ENCODE data around the gene BST1.

The BST1 gene

DNA sequence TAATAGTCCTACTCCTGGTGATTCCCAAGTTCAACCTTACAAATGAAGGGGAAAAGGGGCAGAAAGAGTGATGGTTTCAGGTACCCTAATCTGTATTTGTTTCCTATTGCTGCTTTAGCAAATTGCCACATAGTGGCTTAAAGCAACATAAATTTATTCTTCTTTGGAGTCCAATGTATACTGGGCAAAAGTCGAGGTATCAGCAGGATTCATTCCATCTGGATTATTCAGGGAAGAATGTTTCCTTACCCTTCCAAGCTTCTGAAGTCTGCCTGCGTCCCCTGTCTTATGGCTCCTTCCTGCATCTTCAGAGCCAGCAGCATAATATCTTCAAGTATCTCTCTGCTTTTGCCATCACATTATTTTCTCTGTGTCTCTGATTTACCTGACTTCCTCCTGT, 10.3 kb upstream of the BST1 start:
- Histone ChIP-seq H3K27me3 (ENCODE audit: insufficient read depth, low read depth, severe bottlenecking) (no peaks in the 10 kb centered on the region), H3K9me3 (ENCODE audit: severe bottlenecking) (peaks cover 6% of the 10 kb centered on the region), H3K36me3 (peaks cover 12% of the 10 kb centered on the region), H3K4me3 (ENCODE audit: low read depth, low read length) (no peak overlapping the region), H3K27ac (no peak overlapping the region)
- TF ChIP-seq, protein P1, sequence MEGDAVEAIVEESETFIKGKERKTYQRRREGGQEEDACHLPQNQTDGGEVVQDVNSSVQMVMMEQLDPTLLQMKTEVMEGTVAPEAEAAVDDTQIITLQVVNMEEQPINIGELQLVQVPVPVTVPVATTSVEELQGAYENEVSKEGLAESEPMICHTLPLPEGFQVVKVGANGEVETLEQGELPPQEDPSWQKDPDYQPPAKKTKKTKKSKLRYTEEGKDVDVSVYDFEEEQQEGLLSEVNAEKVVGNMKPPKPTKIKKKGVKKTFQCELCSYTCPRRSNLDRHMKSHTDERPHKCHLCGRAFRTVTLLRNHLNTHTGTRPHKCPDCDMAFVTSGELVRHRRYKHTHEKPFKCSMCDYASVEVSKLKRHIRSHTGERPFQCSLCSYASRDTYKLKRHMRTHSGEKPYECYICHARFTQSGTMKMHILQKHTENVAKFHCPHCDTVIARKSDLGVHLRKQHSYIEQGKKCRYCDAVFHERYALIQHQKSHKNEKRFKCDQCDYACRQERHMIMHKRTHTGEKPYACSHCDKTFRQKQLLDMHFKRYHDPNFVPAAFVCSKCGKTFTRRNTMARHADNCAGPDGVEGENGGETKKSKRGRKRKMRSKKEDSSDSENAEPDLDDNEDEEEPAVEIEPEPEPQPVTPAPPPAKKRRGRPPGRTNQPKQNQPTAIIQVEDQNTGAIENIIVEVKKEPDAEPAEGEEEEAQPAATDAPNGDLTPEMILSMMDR (IDR thresholded peaks at IDR 0.05; ENCODE audit: low read depth, low read length) = no peak
- DNase-seq = no peak

DNA sequence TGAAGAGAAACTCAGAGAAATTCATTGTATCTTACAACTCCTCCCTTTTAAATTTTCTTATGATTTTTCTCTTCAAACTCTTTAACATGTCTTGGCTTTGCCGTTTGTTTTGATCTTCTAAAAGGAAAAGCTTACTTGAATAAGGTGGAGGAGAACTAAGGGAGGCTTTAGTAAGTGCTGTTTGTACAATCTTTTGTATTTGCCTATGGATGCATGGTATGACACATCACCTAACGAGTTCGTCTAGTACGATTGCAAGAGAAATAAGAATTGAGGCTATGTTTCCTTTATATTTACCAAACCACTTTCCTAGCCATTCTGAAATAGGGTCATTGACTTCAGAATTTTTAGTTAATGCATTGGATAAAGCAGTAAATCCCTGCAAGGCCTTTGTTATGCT, 8.4 kb upstream of the BST1 start:
- Histone ChIP-seq H3K27me3 (ENCODE audit: insufficient read depth, low read depth, severe bottlenecking) (no peaks in the 10 kb centered on the region), H3K36me3 (no peaks in the 10 kb centered on the region), H3K9me3 (ENCODE audit: severe bottlenecking) (peaks cover 6% of the 10 kb centered on the region), H3K4me3 (ENCODE audit: low read depth, low read length) (no peak overlapping the region), H3K27ac (no peak overlapping the region)
- TF ChIP-seq, protein P1 (IDR thresholded peaks at IDR 0.05; ENCODE audit: low read depth, low read length) = no peak
- DNase-seq = no peak

DNA sequence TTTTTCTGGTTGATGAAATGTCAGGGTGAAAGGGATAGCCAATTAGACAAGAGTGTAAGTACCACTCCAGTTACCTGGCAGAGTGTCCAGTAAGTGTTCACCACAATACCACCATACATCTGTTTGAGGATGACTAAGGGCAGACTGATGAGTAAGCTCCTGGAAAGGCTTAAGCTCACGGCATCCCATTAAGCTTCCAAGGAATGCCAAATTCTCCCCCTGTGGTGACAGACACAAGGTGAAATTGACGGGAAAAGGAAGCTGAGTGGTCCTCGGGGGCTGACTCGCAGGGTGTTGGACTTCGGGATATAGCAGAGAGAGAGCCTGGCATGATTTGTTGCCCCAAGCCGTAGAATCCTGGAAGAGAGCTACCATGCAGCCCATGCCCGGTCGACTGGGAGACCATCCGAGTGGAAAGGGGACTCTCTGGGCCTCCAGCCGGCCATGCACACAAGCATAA, 7.6 kb upstream of the BST1 start:
- no peak for DNase-seq
- TF ChIP-seq, protein P1 (IDR thresholded peaks at IDR 0.05; ENCODE audit: low read depth, low read length) = no peak
- Histone ChIP-seq H3K36me3 (no peaks in the 10 kb centered on the region), H3K4me3 (ENCODE audit: low read depth, low read length) (no peak overlapping the region), H3K9me3 (ENCODE audit: severe bottlenecking) (peaks cover 6% of the 10 kb centered on the region), H3K27me3 (ENCODE audit: insufficient read depth, low read depth, severe bottlenecking) (no peaks in the 10 kb centered on the region), H3K27ac (no peak overlapping the region)

DNA sequence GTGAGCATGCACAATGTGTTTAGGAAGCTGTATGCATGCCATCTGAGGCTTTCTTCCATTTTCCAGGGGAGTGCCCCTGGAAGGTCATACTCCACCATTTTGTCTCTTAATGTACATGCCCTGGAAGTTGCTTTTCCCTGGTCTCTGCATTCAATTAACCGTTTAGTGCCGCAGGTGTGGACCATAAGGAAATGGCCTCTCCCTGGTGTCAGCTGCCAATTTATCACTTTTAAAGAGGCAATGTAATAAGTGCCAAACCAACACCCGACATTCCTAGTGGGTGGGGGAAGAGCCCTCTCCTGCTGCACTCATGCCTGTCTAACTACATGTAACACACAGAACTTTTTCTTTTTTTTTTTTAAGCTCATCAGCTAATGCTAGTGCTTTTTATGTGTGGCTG, 7.1 kb upstream of the BST1 start:
- Histone ChIP-seq H3K4me3 (ENCODE audit: low read depth, low read length) (no peak overlapping the region), H3K27ac (no peak overlapping the region), H3K36me3 (no peaks in the 10 kb centered on the region), H3K9me3 (ENCODE audit: severe bottlenecking) (peaks cover 6% of the 10 kb centered on the region), H3K27me3 (ENCODE audit: insufficient read depth, low read depth, severe bottlenecking) (no peaks in the 10 kb centered on the region)
- TF ChIP-seq, protein P1 (IDR thresholded peaks at IDR 0.05; ENCODE audit: low read depth, low read length) = no peak
- no peak for DNase-seq

DNA sequence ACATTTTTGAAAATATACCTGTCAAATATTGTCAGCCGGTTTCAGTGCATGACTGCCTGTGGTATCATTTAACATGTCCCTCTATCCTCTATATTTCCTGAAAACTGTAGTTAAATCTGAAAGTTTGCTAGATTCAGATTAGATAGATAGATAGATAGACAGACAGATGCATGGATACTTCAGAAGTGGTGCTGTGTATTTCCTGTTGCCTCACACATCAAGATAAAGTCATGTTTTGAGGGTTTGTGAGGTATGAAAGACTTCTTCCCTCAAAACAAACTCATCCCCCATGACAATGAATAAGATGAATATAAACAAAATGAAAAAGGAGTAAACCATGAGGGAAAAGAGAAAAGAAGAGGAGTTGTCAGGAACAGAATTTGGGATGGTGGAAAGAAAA, 6.0 kb upstream of the BST1 start:
- no peaks in the 10 kb centered on the region for H3K36me3 ChIP-seq
- TF ChIP-seq, protein P1 (IDR thresholded peaks at IDR 0.05; ENCODE audit: low read depth, low read length) = no peak
- peaks cover 6% of the 10 kb centered on the region for H3K9me3 ChIP-seq (ENCODE audit: severe bottlenecking)
- H3K4me3 ChIP-seq (ENCODE audit: low read depth, low read length) = no peak overlapping the region
- DNase-seq = no peak
- H3K27me3 ChIP-seq (ENCODE audit: insufficient read depth, low read depth, severe bottlenecking) = no peaks in the 10 kb centered on the region
- no peak overlapping the region for H3K27ac ChIP-seq

DNA sequence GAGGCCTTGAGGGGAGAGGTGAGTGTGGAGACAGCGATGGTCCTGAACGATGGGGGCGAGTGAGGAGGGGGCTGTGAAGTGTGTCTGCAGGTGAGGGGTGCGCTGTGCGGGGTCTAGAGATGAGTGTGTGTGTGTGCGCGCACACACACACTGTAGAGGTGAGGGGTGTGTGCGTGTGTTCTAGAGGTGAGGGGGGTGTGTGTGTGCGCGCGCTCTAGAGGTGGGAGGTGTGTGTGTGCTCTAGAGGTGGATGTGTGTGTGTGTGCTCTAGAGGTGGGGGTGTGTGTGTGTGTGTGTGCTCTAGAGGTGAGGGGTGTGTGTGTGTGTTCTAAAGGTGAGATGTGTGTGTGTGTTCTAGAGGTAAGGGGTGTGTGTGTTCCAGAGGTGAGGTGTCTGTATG, 574 bp downstream of the BST1 start:
- H3K36me3 ChIP-seq = no peaks in the 10 kb centered on the region
- H3K4me3 ChIP-seq (ENCODE audit: low read depth, low read length) = no peak overlapping the region
- TF ChIP-seq, protein P1 (IDR thresholded peaks at IDR 0.05; ENCODE audit: low read depth, low read length) = no peak
- DNase-seq = no peak
- no peaks in the 10 kb centered on the region for H3K9me3 ChIP-seq (ENCODE audit: severe bottlenecking)
- H3K27me3 ChIP-seq (ENCODE audit: insufficient read depth, low read depth, severe bottlenecking) = no peaks in the 10 kb centered on the region
- no peak overlapping the region for H3K27ac ChIP-seq

Data from WERI-Rb-1 (cell line).